ENCODE measurements around the gene PDCD4.

DNA sequence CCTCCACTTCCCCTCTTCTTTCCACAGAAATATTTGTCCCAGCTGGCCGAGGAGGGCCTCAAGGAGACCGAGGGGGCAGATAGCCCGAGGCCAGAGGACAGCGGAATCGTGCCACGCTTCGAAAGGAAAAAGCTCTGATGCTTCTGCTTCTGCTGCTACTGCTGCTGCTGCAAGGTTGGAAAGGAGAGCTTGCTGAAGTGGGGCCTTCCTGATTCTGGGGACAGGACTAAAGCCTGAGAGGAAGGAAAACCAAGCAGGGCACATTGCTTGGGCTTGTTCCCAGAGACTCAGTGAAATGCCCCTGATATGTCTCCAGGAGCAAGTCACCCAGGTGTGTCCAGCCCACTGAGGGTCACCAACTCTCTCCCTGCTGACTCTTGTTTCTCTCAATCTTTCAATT, 35.9 kb upstream of the PDCD4 start:
- no peak for TF ChIP-seq GATA2 (IDR thresholded peaks at IDR 0.05; ENCODE audit: insufficient read depth, insufficient read length, low read depth, low read length)
- TF ChIP-seq, protein P1, sequence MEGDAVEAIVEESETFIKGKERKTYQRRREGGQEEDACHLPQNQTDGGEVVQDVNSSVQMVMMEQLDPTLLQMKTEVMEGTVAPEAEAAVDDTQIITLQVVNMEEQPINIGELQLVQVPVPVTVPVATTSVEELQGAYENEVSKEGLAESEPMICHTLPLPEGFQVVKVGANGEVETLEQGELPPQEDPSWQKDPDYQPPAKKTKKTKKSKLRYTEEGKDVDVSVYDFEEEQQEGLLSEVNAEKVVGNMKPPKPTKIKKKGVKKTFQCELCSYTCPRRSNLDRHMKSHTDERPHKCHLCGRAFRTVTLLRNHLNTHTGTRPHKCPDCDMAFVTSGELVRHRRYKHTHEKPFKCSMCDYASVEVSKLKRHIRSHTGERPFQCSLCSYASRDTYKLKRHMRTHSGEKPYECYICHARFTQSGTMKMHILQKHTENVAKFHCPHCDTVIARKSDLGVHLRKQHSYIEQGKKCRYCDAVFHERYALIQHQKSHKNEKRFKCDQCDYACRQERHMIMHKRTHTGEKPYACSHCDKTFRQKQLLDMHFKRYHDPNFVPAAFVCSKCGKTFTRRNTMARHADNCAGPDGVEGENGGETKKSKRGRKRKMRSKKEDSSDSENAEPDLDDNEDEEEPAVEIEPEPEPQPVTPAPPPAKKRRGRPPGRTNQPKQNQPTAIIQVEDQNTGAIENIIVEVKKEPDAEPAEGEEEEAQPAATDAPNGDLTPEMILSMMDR (IDR thresholded peaks at IDR 0.05; ENCODE audit: extremely low read depth in 1 of 2, insufficient read depth in 1 of 2, low read depth in 1 of 2, low read length in 2 of 2) = no peak
- TF ChIP-seq, protein P2, sequence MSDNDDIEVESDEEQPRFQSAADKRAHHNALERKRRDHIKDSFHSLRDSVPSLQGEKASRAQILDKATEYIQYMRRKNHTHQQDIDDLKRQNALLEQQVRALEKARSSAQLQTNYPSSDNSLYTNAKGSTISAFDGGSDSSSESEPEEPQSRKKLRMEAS (IDR thresholded peaks at IDR 0.05; ENCODE audit: insufficient read depth, insufficient read length) = no peak

Measured in endothelial cell of umbilical vein (primary cell).